GM19452 (cell line): ENCODE data around the gene HLA-DPA1.
A peak's percentile ranks its signal among the peaks of the same experiment; 100 is the strongest.
"Not testable (repeated sequence)": the region's sequence is repeated elsewhere in the genome, so short reads cannot be mapped to it uniquely, and the experiment has no call there.

ENCODE experiments used
- ATAC-seq: cut with Tn5 transposase; IDR thresholded peaks from one replicate; pipeline ENCODE4 v1.9.1; 2021; ENCODE audit not compliant: unreplicated experiment

HLA-DPA1 gene

DNA sequence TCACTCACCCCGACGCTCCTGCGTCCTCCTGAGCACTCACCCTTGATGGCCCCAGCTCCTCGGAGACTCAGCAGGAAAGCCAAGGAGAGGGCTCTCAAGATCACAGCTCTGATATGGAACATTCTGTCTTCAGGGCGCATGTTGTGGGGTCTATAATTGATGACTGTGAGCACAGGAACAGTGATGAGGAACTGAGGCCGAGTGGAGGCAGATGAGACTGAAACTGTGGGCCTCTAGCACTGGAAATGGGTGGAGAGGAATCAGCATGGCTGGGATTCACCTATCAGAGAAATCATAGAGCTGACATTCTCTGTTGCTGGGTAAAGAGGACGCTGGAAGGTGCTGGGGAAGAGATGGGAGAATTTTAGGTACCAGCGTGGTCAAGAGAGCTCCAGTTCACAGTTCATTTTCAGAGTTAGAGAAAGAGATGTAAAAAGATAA is at the start of gene HLA-DPA1:
HLA-DPA1 (minus strand) TSS at position 219 of the 441 bp plus-strand sequence.
- peak; percentile 57 for ATAC-seq

GRCh38 chr6:33123181-33123580 is 49.7 kb upstream of the HLA-DPA1 start:
- ATAC-seq = no peak

- no peak for ATAC-seq
These were observed 46.6 kb upstream of the HLA-DPA1 start for GRCh38 chr6:33120001-33120400.

GRCh38 chr6:33118525-33119123 is 45.2 kb upstream of the HLA-DPA1 start:
- ATAC-seq = no peak

- ATAC-seq = no peak
These were observed 44.4 kb upstream of the HLA-DPA1 start for GRCh38 chr6:33117811-33118277.

- no peak for ATAC-seq
These were observed 43.6 kb upstream of the HLA-DPA1 start for GRCh38 chr6:33116841-33117711.

DNA sequence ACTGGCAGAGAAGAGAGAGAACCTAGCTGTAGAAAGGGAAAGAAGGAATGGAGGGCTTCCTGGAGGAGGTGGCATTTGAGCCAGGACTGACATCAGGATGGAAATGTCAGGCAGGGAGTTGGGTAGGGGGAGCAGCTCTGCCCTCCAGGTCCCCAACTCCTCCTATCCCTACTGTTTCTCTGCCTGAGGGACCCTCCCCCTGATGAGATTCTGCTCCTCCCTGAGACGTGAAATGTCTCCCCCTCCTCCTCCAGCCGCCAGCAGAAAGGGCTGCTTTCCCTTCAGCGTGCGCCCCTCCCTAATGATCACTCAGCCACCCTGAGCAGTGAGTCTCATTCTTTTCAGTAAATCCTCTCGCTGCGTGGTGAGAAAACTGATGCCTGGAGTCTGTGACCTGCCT is 43.0 kb upstream of the HLA-DPA1 start:
- ATAC-seq = no peak

DNA sequence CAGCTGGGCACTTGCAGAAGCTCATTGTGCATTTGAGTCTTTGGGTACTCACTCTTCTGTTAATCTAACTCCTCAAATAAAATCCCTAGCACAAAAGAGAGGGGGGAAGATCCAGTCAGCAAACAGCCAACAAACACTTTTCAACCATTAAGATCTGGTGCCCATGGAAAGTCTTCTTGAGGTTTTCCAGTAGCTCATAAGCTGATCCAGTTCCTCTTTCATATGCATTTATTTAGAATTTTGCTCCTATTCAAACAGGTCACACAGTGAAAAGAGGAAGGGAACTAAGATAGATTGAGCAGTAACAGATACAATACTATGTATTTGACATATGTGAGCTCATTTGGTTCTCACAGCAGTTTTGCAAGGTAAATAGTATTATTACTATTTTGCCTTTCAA is 41.0 kb upstream of the HLA-DPA1 start:
- ATAC-seq = no peak

DNA sequence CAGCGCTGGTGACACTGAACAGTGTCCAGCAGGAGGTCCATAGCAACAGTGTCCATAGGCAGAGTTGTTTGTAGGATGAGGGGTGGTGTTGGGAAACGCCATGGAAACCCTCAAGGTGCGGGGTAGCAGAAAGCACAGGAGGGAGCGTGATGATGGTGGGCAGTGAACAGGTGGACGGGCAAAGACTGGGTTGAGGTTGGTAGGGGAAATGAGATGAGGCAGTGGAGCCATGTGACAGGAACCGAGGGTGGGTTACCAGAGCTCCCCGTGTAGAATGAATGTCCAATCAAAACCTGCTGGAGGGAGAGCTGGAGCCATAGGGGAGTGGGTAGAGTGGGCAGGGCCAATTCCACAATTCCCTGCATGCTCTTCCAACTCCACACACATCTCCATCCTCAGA is 40.3 kb upstream of the HLA-DPA1 start:
- ATAC-seq = no peak

DNA sequence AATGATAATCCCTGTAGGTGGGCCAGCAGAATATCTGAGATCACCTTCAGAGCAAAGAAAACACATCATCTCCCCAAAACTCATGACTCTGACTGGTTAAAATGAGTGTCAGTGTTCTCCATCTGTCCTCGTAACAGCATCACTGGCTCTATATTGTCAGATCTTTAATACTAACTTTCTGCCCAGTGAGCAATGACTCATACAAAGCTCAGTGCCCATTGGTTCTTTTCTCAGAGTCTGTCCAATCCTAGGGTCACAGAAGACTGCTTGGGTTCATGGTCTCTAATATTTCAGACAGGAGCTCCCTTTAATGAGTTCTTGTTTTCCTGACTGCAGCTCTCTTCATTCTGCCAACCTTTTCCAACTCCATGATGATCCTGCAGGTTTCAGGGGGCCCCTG is 38.7 kb upstream of the HLA-DPA1 start:
- peak; percentile 81 for ATAC-seq

GRCh38 chr6:33108307-33108706 is 34.9 kb upstream of the HLA-DPA1 start:
- no peak for ATAC-seq

- ATAC-seq = no peak
These were observed 34.2 kb upstream of the HLA-DPA1 start for GRCh38 chr6:33107641-33108040.

- ATAC-seq = no peak
These were observed 32.7 kb upstream of the HLA-DPA1 start for GRCh38 chr6:33105916-33106871.

DNA sequence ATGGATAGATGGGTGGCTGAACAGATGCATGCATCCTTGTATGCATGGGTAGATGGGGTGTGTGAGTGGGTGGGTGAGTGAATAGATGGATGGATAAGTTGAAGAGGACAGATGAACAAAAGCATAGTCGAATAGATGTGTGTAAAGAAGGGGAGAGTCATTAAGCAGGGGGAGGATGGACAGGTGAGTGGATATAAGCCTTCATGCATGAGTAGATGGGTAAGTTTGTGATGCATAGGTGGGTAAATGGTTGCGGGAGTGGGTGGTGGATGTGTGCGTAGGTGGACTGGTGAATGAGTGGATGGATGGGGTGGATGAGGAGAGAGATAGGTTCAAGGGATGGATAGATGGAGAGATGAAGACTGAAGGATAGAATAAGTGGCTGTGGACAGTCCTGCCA is 31.9 kb upstream of the HLA-DPA1 start:
- ATAC-seq = no peak

- no peak for ATAC-seq
These were observed 31.4 kb upstream of the HLA-DPA1 start for GRCh38 chr6:33104887-33105286.

DNA sequence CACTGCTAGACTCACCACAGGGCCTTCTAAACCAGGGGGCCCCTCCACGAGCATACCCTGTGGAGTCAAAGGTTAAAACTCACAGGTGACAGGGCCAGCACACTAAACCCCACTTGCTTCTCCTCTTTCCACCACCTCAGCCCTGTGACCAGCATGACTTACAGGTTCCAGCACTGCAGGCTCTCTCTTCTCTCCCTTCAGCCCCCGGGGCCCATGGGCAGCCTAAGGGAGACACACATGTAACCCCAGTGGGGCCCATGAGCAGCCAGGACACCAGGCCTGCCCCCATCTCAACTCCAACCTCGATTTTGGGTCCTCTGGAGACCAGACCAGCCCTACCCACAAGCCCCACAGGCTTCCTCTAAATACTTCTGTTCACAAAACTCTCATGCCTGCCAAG is 30.3 kb upstream of the HLA-DPA1 start:
- no peak for ATAC-seq

- ATAC-seq = not testable (repeated sequence)
These were observed 27.8 kb upstream of the HLA-DPA1 start for GRCh38 chr6:33101121-33101737.

DNA sequence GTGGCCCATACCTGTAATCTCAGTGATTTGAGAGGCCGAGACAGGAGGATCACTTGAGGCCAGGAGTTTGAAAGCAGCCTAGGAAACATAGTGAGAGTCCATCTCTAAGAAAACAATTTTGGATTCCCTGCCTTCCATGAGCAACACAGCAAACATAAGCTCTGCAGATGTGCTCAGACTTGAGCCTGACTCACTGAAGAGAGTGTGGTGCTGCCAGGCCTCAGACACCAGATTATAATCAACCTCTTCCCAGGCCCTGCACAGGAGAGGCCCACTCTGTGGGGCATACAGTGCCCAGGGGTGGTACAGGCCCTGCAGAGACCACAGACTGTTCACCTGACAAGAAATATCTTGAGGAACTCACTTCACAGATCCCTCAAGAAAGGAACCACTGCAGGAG is 22.2 kb upstream of the HLA-DPA1 start:
- no peak for ATAC-seq

DNA sequence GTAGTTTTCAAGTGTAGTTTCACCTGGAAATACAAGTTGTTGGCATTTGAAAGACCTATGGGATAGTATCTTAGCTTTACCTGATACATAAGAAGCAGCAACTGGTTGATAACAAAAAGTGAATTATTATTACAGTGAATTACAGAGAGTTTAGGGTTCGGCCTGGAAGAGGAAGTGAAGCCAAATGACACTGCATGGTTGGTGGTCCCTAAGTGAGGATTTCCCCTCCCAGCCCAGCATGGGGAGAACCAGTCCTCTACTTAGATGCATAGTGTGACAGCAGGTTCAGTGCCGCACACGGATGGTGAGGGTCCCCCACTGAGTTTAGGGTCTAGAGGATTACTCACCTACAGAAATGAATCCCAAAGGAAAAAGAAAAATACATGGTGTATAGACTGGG is 20.4 kb upstream of the HLA-DPA1 start:
- ATAC-seq = no peak

DNA sequence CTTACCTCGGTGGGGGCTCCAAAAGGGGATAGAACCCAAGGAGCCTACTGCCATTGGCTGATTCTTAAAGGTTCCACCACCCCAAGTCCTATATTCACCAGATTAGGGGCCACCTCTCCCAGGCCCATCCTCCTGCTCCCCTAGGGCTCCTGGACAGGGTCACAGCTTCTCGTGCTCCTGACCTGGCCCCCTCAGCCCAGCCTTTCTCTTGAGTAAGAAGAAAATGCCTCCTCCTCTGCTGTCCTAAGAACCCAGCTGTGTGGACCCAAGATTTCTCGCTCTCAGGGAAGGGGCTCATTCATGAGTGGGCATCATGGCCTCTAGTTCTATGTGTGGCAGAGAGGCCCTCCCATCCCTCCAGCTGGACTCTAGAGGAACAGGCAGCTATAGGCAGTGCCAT is 18.9 kb upstream of the HLA-DPA1 start:
- ATAC-seq = no peak

DNA sequence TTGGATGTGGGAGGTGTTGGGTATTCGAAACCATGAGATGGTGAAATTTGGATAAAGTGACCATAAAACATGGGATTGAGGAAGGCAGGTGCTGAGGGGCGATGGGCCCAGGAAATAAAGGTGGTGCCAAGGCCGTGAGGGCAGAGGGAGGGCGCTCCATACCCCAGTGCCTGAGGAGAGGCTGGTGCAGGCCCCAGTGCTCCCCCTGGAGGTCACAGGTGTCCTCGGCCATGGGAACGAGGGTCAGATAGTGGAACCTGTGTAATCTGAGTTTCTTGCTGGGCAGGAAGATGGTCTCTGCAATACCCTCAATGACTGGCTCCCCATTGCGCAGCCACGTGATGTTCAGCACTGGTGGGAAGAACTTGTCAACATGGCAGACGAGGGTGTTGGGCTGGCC is 18.5 kb upstream of the HLA-DPA1 start:
- ATAC-seq = no peak
